Measurements from ENCODE around the gene ITGB8. TPM values are rescaled to one million over a fixed set of nuclear protein-coding genes. Genes with fewer than 3 reads are reported as not detected.

The ITGB8 gene
- total and polyA plus RNA-seq, 2 experiments from 2014 or later = 0.71 to 3.0 TPM

GRCh38 chr7:20383351-20383750 lies 52.7 kb downstream of the ITGB8 start:
- ATAC-seq = no peak
- H4K20me1 ChIP-seq (replicated peaks; ENCODE audit: insufficient read depth) = no peaks in the 10 kb centered on the region
- DNase-seq (ENCODE audit: low spot score) = no peak

More at GRCh38 chr7:20383351-20383750, 52.7 kb downstream of the ITGB8 start:
- H3K9me2 ChIP-seq (ENCODE audit: insufficient read depth) = no peaks in the 10 kb centered on the region
- no peaks in the 10 kb centered on the region for H3K27me3 ChIP-seq (ENCODE audit: insufficient read depth)
- no peak overlapping the region for H3K4me3 ChIP-seq
- H3K79me2 ChIP-seq (replicated peaks; ENCODE audit: insufficient read depth) = no peaks in the 10 kb centered on the region
- no peaks in the 10 kb centered on the region; the same call in 1 of the 2 replicates for H3K36me3 ChIP-seq (ENCODE audit: insufficient read depth)
- H3F3A ChIP-seq (replicated peaks; ENCODE audit: low read depth) = no peaks in the 10 kb centered on the region
- no peak overlapping the region for H2AFZ ChIP-seq
- H3K27ac Mint-ChIP-seq = no peak overlapping the region
- H3K9me3 Mint-ChIP-seq = no peaks in the 10 kb centered on the region
- no peaks in the 10 kb centered on the region for H3K27me3 Mint-ChIP-seq (ENCODE audit: insufficient read depth, low read depth, poor library complexity)
- TF ChIP-seq STAT1 (IDR thresholded peaks at IDR 0.05; ENCODE audit: unreplicated experiment) = no peak
- no peak for TF ChIP-seq ZNF331 (CRISPR knock-in tag; IDR thresholded peaks at IDR 0.05; ENCODE audit: low read depth)
- TF ChIP-seq REST (IDR thresholded peaks at IDR 0.05; ENCODE audit: unreplicated experiment) = no peak
- no peak for TF ChIP-seq CREB1 (CRISPR knock-in tag; IDR thresholded peaks at IDR 0.05; ENCODE audit: low read depth)
- TF ChIP-seq CTCF (conservative IDR thresholded peaks at IDR 0.05; ENCODE audit: low read depth in 2 of 2) = no peak
- no peak for TF ChIP-seq JUNB (IDR thresholded peaks at IDR 0.05; ENCODE audit: unreplicated experiment)
- TF ChIP-seq POLR2AphosphoS5 (IDR thresholded peaks at IDR 0.05; ENCODE audit: low read depth) = no peak
- TF ChIP-seq EZH2 (IDR thresholded peaks at IDR 0.05; ENCODE audit: low read depth, unreplicated experiment) = no peak
- TF ChIP-seq ZNF462 (CRISPR knock-in tag; IDR thresholded peaks at IDR 0.05) = no peak
- no peak for TF ChIP-seq ZNF114 (CRISPR knock-in tag; IDR thresholded peaks at IDR 0.05)
- no peak for TF ChIP-seq NANOG (IDR thresholded peaks at IDR 0.05; ENCODE audit: borderline replicate concordance)
- no peak overlapping the region for H3K4me3 Mint-ChIP-seq
- no peaks in the 10 kb centered on the region for H3K4me1 ChIP-seq (ENCODE audit: insufficient read depth)
- peaks cover 6% of the 10 kb centered on the region; the same call in 2 of the 3 replicates for H3K36me3 Mint-ChIP-seq (ENCODE audit: low read depth)
- no peak overlapping the region for H3K27ac ChIP-seq (ENCODE audit: low read depth)
- H3K4me2 ChIP-seq = no peak overlapping the region
- no peaks in the 10 kb centered on the region for H3K4me1 Mint-ChIP-seq

Measured in GM23338 (cell line).